AG20443 (cell line): Measurements from ENCODE around the gene TMUB1.
"Not testable (repeated sequence)": the region's sequence is repeated elsewhere in the genome, so short reads cannot be mapped to it uniquely, and the experiment has no call there.

Experiments used
- DNase-seq: peaks from one replicate; pipeline ENCODE4 v3.0.0; 2012; ENCODE audit warnings: low spot score, mixed read lengths

TMUB1 gene

DNA sequence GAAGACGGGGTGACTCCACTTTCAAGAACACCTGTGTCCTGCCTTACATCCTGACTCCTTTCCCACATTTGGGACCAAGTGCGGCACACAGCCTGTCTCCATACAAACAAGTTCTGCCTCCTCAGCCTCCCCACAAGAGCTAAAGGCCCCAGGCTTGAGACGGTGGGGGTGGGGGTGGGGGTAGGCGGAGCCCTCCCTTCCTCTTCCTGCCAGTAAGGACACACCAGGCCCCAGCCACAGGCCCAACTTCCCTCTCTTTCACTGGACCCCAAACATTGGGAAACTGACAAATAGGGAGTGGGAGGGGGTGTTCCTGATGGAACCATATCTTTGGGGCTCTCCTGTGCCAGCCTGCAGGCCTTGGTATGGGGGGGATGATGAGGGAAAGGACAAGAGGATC is 30.2 kb downstream of the TMUB1 start:
- no peak for DNase-seq

DNA sequence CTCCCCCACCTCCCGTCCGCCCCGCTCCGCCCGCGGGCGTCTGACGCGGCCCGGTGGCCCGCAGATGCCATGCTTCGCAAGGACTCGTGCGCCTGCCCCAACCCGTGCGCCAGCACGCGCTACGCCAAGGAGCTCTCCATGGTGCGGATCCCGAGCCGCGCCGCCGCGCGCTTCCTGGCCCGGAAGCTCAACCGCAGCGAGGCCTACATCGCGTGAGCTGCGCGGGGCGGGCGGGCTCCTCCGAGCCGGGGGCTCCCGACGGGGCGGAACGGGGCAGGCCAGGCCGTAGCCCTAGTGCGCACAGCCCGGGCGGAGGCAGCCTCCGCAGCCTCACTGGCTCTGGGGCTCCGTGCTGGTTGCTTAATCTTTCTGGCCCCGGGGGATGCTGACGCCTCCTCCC is 32.2 kb downstream of the TMUB1 start:
- peak; percentile 83 for DNase-seq

DNA sequence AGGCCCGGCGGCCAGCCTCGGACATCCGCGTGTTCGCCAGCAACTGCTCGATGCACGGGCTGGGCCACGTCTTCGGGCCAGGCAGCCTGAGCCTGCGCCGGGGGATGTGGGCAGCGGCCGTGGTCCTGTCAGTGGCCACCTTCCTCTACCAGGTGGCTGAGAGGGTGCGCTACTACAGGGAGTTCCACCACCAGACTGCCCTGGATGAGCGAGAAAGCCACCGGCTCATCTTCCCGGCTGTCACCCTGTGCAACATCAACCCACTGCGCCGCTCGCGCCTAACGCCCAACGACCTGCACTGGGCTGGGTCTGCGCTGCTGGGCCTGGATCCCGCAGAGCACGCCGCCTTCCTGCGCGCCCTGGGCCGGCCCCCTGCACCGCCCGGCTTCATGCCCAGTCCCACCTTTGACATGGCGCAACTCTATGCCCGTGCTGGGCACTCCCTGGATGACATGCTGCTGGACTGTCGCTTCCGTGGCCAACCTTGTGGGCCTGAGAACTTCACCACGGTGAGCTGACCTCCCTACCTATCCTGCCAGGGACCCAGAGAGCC is 34.3 kb downstream of the TMUB1 start:
- no peak for DNase-seq

DNA sequence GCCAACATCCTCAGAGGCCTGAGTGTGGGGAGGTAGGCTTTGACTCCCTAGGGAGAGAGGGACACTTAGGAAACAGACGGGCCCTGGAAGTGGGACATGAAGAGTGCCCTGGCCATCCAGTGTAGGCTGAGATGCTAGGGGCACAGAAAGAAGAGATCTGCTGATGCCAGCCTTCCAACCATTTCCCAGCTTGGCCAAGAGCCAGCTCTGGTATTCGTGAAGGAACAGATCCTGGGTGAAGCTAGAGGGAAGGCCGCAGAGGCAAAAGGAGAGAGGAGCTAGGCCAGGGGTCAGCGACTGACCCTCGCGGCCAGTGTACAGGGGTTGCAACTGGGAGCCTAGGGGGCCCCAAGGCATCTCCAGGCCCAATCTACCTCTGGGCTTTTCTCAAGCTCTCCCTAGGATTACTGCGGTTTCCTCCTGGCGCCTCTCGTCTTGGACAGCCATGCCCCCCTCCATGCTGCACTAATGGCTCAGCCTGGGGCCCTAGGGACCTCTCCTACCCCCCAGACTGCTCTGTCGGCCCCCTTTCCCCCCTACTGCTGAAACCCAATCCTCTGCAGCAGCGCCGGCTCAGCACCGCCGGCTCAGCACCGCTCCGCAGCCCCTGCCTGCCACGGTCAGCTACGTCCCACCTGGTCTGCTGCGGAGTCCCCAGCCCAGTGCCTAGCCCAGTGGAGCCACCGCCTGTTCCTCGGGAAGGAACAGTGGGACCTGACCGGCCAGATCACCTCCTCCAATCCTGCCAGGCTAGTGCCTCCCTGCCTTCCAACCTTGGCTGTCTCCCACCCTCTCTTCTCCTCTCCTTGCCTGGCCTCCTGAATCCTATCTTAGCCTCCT is 35.1 kb downstream of the TMUB1 start, which contains the start of gene ASIC3:
Gene ASIC3 (plus strand): TSS at position 556 of the 840 bp plus-strand sequence. CDS start 355 bp downstream, outside the sequence.
- no peak for DNase-seq

DNA sequence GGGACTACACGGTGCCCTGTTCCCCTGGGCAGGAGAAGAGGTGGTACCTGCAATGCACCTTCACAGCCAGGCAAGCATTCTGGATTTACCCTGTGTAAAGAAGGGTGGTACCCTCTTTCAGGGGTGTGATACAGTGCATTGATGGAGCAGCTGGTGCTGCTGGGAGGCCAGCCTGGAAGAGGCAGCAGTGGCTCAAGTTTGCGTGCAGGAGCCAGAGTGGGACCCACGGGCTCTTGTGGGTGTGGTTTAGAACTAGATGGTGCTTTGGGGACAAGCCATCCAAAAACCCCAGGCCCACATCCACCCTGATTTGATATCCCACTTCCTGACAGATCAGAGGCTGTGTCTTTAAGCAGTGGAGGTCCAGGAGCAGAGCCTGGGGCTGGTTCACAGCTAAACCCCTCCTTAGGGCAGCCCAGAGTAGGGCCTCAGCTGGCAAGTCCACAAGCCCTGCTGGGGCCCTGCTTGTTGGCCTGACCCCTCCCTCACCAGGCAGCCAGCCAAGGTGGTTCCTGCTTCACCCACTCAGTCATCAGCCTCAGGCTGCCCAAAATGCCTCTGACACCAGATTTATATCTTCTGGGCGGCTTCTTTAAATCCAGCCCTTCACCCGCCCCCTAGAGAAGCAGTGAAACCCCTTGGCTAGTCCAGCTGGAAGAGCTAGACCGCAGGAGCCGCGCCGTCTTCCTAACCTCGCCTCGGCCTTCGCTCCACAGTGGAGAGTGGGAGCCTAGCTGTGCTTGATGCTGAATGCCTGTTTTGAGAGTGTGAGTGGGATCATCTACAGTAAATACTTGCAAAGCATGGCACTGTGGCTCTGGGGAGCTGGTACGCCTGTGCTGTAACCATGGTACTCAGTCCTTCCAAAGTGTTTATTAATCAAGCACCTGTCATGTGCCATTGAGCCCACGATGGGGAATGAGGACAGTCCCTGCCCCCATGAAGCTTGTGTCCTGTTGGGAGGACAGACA is 36.4 kb downstream of the TMUB1 start:
- DNase-seq: peak; percentile 49

DNA sequence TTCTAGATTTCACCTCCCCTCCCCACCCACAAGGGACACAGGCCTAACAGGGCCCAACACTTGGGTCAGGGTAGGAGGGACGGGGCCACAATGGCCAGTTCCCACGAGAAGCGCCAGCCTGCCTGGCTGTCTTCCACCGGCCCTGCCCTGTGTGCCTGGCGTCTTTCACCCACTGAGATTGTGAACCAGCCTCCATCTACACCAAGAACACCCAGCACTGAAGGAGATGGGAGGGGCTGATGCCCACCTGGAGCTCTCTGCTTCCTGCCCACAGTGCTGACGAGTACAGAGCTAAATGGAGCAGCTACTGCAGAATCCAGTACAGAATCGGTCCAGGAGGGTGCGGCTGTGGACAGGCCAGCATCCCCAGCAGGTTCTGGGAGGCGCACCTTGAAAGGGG is 37.3 kb downstream of the TMUB1 start:
- no peak for DNase-seq

DNA sequence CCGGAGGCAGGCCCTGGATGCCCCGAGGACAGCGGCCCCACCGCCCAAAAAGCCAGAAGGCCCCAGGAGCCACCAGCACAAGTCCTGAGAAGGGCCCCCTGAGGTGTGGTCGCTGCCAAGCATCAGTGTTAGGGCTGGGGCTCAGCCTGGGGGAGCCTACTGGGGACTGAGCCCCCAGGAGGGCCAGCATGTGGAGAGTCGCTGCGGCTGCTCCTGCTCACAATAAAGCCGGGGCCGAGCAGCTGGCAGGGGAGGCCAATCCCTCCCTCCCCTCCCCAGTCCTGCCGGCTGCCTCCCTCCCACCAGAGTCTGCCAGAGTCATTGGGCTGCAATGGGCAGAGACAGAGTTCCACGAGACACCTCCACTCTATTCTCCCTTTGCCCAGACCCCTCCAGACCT is 38.0 kb downstream of the TMUB1 start:
- no peak for DNase-seq

DNA sequence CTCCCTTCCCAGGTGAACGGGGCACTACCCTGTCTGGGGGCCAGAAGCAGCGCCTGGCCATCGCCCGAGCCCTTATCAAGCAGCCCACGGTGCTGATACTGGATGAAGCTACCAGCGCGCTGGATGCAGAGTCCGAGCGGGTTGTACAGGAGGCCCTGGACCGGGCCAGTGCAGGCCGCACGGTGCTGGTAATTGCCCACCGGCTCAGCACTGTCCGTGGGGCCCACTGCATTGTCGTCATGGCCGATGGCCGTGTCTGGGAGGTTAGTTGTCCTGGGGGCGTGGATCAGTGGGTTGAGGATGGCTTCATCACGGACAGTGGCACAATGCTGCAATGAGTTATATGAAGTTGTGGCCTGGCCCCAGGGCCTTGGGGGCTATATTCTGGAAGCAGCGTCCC is 39.3 kb downstream of the TMUB1 start:
- no peak for DNase-seq

DNA sequence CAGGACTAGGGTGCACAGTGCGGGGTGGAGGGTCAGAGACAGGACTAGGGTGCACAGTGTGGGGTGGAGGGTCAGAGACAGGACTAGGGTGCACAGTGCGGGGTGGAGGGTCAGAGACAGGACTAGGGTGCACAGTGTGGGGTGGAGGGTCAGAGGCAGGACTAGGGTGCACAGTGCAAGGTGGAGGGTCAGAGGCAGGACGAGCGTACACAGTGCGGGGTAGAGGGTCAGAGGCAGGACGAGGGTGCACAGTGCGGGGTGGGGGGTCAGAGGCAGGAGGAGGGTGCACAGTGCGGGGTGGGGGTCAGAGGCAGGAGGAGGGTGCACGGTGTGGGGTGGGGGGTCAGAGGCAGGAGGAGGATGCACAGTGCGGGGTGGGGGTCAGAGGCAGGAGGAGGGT is 39.8 kb downstream of the TMUB1 start:
- not testable (repeated sequence) for DNase-seq

DNA sequence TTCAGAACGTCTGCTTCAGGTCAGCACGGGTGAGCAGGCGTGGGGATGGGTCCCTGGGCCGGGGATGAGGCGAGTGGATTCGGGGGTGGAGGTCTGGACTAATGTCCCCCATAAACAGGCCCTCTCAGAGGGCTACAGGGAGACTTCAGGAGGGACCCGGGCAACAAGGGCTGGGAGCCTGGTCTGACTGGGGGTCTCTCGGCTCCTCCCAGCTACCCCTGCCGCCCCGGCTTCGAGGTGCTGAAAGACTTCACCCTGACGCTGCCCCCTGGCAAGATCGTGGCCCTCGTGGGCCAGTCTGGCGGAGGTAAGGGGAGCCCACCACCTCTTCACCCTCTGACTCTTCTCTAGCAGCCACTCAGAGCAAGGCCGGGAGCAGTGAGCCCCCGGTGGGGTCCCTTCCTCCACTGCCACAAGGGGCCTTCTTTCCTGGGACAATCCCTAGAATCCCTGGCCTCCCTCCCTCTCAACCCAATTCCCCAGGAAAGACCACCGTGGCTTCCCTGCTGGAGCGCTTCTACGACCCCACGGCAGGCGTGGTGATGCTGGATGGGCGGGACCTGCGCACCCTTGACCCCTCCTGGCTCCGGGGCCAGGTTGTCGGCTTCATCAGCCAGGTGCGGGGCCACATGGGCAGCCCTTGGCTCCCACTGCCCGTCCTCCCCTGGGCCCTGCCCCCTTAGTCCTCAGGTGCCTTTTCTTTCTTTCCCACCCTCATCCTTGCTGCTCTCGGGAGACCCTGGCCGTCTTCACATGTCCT is 42.5 kb downstream of the TMUB1 start:
- no peak for DNase-seq

DNA sequence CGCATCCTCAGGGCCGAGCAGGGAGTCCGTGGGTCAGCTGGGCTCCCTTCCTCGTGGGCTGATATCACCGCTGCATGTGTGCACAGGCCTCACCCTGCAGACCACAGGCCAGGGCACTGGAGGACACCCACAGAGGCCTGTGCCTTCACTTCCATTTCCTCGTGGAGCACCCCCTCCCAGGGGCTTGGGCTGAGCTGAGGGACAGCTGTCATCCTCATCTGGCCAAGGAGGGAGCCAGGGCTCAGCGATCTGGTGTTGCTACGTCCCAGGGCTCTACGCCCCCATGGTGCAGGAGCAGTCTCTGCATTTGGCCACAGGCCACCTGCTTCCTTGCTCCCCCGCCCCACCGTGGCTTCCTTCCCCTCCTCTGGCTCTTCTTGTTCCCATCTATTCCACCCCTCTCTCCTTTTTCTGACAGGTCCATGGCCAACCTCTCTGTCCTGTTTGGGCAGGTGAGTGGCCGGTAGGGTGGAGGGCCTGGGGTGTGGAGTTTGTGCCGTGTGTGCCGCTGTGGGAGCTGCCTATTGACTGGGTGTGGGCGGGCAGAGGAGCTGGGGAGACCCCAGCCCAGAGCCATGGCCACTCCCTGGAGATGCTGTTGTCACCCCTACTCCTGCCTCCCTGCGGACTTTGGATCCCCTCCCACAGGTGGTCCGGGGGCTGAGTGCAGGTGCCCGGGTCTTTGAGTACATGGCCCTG is 43.3 kb downstream of the TMUB1 start:
- DNase-seq: no peak

DNA sequence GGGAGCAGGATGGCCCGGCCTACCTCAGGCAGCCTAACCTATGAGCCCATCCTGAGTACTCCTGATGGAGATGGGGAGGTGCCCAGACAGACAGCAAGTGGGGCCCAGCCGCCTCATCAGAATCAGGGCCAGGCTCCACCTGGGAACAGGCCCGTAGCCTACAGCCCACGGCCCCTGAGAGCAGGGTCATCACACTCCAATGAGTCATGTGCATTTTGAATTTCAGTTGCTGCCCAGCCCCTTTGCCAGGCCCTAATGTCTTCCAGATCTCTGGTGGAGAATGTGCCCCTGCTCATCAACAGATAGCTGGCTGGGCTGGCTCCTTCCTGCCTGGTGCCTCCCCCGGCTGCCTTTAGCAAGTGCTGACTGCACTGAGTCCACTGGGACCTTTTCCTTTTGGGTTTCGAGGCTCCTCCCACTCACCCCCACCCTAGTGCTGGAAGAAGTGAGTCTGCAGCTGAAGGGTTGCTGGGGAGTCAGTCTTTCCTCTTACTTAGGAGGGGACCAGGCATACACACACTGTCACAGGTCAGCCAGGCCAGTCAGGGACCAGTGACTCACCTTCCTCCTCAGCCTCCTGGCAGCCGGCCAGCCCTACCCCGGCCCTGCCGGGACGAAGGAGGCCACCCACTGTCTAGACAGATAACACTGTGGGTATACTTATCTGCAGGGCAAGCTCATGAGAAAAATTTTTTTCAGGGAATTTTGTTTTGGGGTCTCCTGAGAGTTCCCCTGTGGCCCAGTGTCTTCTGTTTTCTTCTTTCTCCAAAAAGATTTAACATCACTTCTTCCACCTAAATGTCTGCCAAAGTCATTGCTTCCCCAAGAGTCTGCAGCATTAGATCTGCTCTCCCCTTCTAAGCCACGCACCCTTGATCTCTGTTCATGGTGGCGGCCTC is 44.1 kb downstream of the TMUB1 start:
- DNase-seq: peak; percentile 81

DNA sequence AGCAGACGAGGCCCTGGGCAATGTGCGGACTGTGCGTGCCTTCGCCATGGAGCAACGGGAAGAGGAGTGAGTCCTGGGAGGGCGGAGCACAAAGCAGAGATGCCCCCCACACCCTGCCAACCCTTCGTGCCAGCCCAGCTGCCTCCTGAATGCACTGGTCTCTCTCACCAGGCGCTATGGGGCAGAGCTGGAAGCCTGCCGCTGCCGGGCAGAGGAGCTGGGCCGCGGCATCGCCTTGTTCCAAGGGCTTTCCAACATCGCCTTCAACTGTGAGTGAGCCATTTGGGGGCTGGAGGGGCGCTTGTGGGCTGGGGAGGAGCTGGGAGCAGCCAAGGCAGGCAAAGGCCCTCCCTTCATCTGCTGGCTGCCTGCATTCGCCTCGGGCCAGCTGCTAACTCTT is 47.4 kb downstream of the TMUB1 start:
- DNase-seq: no peak

DNA sequence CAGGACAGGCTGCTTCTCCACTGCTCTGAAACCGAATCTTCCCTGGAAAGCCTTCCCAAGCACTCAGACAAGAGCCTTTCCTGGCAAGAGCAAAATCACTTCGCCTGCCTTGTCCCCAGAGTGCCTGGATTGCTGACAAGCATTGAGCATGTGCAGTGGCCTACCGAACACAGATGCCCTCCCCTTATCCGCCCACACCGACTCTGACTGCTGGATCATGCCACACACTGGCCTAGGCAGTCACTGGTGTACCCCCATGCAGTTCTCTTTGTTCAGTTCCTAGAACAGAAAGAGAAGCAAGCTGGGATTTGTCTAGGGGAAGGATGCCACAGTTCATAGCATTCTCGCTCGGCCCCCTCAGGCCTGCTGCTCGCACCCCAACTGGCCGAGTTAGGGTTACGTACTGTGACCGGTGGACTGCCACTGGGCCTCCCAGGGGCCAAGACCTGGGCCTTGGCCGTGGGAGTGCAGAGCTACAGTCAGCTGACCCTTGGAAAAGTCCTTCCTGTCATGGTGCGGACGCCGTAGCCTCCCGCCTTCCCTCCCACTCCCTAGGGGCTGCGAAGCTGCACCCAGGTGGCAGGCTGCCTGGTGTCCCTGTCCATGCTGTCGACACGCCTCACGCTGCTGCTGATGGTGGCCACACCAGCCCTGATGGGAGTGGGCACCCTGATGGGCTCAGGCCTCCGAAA is 48.1 kb downstream of the TMUB1 start:
- no peak for DNase-seq

DNA sequence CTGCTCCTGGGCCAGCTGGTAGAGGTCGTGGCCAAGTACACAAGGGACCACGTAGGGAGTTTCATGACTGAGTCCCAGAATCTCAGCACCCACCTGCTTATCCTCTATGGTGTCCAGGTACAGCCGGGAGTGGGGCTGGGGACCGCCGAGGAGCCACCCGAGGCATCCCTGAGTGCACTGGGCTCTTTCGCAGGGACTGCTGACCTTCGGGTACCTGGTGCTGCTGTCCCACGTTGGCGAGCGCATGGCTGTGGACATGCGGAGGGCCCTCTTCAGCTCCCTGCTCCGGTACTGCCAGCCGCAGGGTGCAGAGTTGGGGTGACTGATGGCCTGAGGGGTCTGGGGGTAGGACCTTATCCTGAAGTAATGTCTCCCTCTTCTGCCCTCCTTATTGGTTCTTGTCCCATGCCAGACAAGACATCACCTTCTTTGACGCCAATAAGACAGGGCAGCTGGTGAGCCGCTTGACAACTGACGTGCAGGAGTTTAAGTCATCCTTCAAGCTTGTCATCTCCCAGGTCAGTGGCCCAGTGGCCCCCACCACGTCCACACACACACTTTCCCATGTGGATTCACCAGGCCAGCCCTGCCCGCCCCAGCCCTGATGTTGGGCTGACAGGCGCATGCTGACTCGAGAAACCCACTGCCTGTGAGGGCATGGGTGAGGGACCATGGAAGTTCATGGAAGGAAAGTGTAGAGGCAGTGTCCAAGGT is 48.8 kb downstream of the TMUB1 start:
- no peak for DNase-seq

DNA sequence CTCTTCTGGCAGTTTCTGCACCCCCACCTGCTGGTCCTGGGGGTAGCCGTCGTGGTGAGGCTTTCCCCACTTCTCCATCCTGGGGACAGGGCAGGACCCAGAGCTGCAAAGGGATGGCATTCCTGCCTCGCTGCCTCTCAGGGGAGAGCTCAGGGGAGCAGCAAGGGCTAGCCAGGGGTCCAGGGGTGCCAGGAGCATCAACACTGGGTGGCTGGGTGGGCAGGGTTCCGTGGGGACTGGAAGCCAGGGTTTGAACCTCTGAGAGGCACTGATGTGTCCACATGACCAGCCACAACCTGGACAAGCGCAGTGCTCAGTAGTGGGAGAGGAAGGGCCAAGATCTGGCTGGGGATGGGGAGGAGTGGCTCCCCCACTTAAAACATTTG is 49.4 kb downstream of the TMUB1 start:
- DNase-seq: no peak

DNA sequence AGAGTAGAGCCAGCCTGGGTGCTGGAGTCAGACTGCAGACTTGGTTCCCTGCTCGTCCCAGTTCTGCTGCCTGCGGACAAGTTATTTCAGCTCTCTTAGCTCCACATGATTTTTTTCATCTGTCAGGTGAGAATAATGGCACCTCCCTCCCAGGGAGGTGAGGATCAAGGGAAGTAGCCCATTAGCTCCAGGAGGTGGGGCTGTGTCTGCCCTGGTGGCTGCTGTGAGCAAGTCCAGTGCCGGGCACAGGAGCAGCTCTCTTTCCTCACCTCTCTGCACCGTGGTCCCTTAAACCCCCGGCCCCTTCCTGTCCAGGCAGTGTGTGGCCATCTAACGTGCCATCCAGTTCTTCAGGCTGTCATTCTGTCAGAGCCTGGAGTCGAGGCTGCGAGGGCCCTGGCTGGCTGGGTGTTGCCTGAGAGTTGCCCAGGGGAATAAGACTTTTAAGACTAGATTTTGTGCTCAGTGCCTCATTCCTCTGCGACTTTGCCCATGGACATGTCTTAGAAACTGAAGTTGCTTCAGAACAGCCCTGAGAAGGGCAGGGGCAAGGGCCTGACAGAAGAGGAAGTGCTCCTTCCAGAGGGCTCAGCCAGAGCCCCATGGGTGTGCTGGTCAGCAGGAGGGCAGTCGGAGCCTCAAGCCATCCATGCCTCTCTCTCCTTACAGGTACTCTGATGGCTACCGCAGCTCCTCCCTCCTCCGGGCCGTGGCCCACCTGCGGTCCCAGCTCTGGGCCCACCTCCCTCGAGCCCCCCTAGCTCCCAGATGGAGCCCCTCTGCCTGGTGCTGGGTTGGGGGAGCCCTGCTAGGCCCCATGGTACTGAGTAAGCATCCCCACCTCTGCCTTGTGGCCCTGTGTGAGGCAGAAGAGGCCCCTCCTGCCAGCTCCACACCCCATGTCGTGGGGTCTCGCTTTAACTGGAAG is 50.1 kb downstream of the TMUB1 start:
- no peak for DNase-seq
